Mammary epithelial cell (primary cell): ENCODE measurements around the gene PRCP.

Experiments used
- CTCF ChIP-seq, 2 donors: IDR thresholded peaks in 1 of 2; conservative IDR thresholded peaks in 1 of 2; 2 replicates each; pipeline ENCODE4 v1.5.1; 2011 to 2012; ENCODE audit warnings: inconsistent platforms in 2 of 2, low read length in 2 of 2, mild to moderate bottlenecking in 2 of 2, control low read depth in 1 of 2, low read depth in 1 of 2; ENCODE audit not compliant: insufficient read depth in 1 of 2; ENCODE audit errors: extremely low read depth in 1 of 2
- EZH2 ChIP-seq: IDR thresholded peaks from 2 replicates; pipeline ENCODE4 v1.6.1; 2012; ENCODE audit warnings: low read length, inconsistent platforms, borderline replicate concordance

DNA sequence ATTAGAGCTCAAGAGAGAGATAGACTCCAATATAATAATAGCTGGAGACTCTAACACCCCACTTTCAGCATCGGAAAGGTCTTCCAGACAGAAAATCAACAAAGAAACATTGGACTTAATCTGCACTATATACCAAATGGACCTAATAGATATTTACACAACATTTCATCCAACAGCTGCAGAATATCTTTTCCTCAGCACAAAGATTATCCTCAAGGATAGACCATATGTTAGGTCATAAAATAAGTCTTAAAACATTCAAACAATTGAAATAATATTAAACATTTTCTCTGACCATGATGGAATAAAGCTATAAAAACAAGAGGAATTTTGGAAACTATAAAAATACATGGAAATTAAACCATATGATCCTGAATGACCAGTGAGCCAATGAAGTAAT, 121.5 kb downstream of the PRCP start:
- TF ChIP-seq EZH2 (no peak), CTCF (conservative IDR thresholded peaks at IDR 0.05 in 1 of 2, IDR thresholded peaks at IDR 0.05 in 1 of 2; ENCODE audit: extremely low read depth in 1 of 2, insufficient read depth in 1 of 2, low read depth in 1 of 2, low read length in 2 of 2) (no peak)
